Astrocyte (in vitro differentiated cells and primary cell): Measurements from ENCODE around the gene SPINK5. TPM values are rescaled to one million over a fixed set of nuclear protein-coding genes. Genes with fewer than 3 reads are reported as not detected.

ENCODE experiments used
- DNase-seq: peaks from one replicate; pipeline ENCODE4 v3.0.0-alpha.2; 2010; ENCODE audit warnings: low read depth
- FAIRE-seq: peaks from 2 replicates; lab custom pipeline; 2011; peaks lifted over from hg19 to GRCh38; lab: Jason Lieb, UNC
- H2AFZ ChIP-seq: 2 replicates; pipeline ENCODE4 v1.6.0; 2012; ENCODE audit warnings: low read depth, low read length, inconsistent platforms
- H3K27ac ChIP-seq: 2 replicates; pipeline ENCODE4 v1.5.1; 2011; ENCODE audit warnings: low read depth, low read length, inconsistent platforms
- H3K27me3 ChIP-seq: 2 replicates; pipeline ENCODE4 v1.6.0; 2011; ENCODE audit warnings: low read length, inconsistent platforms; ENCODE audit not compliant: insufficient read depth
- H3K36me3 ChIP-seq: 2 replicates; pipeline ENCODE4 v1.5.1; 2011; ENCODE audit warnings: low read length, inconsistent platforms; ENCODE audit not compliant: insufficient read depth
- H3K4me1 ChIP-seq: 2 replicates; pipeline ENCODE4 v1.5.1; 2011; ENCODE audit warnings: low read length, inconsistent platforms; ENCODE audit not compliant: insufficient read depth
- H3K4me2 ChIP-seq: 2 replicates; pipeline ENCODE4 v1.6.0; 2012; ENCODE audit warnings: low read length, inconsistent platforms
- H3K4me3 ChIP-seq: 2 replicates; pipeline ENCODE4 v1.5.1; 2011; ENCODE audit warnings: low read depth, mild to moderate bottlenecking, low read length, inconsistent platforms; ENCODE audit not compliant: insufficient read depth
- H3K79me2 ChIP-seq: 2 replicates; pipeline ENCODE4 v1.6.0; 2012; ENCODE audit warnings: mild to moderate bottlenecking, low read length, inconsistent platforms; ENCODE audit not compliant: insufficient read depth
- H3K9ac ChIP-seq: 2 replicates; pipeline ENCODE4 v1.6.0; 2012; ENCODE audit warnings: mild to moderate bottlenecking, low read length, inconsistent platforms
- H3K9me3 ChIP-seq: 2 replicates; pipeline ENCODE4 v1.5.1; 2012; ENCODE audit warnings: low read depth, mild to moderate bottlenecking, low read length, inconsistent platforms; ENCODE audit not compliant: insufficient read depth
- H4K20me1 ChIP-seq: 2 replicates; pipeline ENCODE4 v1.6.0; 2012; ENCODE audit warnings: low read length, inconsistent platforms; ENCODE audit not compliant: insufficient read depth
- H3K27ac Mint-ChIP-seq: one replicate; pipeline ENCODE4 v1.8.0; 2021; ENCODE audit warnings: mild to moderate bottlenecking, mixed read lengths; ENCODE audit not compliant: unreplicated experiment
- H3K27me3 Mint-ChIP-seq: one replicate; pipeline ENCODE4 v1.8.0; 2021; ENCODE audit warnings: low read depth, mixed read lengths; ENCODE audit not compliant: unreplicated experiment
- H3K36me3 Mint-ChIP-seq: one replicate; pipeline ENCODE4 v1.8.0; 2021; ENCODE audit warnings: low read depth, mixed read lengths; ENCODE audit not compliant: unreplicated experiment
- H3K4me1 Mint-ChIP-seq: one replicate; pipeline ENCODE4 v1.8.0; 2021; ENCODE audit warnings: low read depth, mixed read lengths; ENCODE audit not compliant: unreplicated experiment
- H3K4me3 Mint-ChIP-seq: one replicate; pipeline ENCODE4 v1.8.0; 2021; ENCODE audit warnings: mild to moderate bottlenecking, moderate library complexity, mixed read lengths; ENCODE audit not compliant: unreplicated experiment
- H3K9me3 Mint-ChIP-seq: one replicate; pipeline ENCODE4 v1.8.0; 2021; ENCODE audit warnings: mild to moderate bottlenecking, mixed read lengths; ENCODE audit not compliant: unreplicated experiment
- CTCF ChIP-seq: IDR thresholded peaks from 2 replicates; pipeline ENCODE4 v1.5.1; 2011; ENCODE audit warnings: low read depth, mild to moderate bottlenecking, inconsistent platforms, low read length, moderate library complexity; ENCODE audit not compliant: insufficient read depth
- EZH2 ChIP-seq: IDR thresholded peaks from 2 replicates; pipeline ENCODE4 v1.6.1; 2012; ENCODE audit warnings: mild to moderate bottlenecking, low read length, inconsistent platforms; ENCODE audit not compliant: insufficient read depth
- total RNA-seq: library from RNA; stranded (reverse); gene quantifications from 2 replicates; pipeline ENCODE4 v1.2.1, GENCODE V29; 2021

SPINK5 gene
- total RNA-seq, 1 donor from 2014 or later: 1.3 TPM

DNA sequence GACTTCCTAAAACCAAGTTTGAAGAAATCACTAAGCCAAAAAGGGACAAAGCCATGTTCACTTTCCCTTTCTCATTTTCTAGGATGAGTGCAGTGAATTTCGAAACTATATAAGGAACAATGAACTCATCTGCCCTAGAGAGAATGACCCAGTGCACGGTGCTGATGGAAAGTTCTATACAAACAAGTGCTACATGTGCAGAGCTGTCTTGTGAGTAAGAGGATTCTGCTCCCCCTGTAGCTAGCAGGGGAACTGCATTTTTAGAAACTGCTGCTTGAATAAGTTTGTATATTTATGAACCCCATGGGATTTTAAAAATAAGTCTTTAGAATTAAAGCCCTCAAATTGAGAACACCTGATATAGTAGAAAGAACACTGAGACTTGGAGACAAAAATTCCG, 61.9 kb downstream of the SPINK5 start:
- no peak overlapping the region for H3K4me3 Mint-ChIP-seq
- no peak overlapping the region for H3K9ac ChIP-seq
- no peaks in the 10 kb centered on the region for H3K79me2 ChIP-seq
- H3K27me3 Mint-ChIP-seq: no peaks in the 10 kb centered on the region
- no peaks in the 10 kb centered on the region for H3K4me1 Mint-ChIP-seq
- FAIRE-seq: no peak
- H3K36me3 Mint-ChIP-seq: no peaks in the 10 kb centered on the region
- H3K9me3 ChIP-seq: no peaks in the 10 kb centered on the region
- TF ChIP-seq CTCF (peak; percentile 8), EZH2 (no peak)
- no peak for DNase-seq
- H2AFZ ChIP-seq: no peak overlapping the region
- H3K4me3 ChIP-seq: no peak overlapping the region
- no peak overlapping the region for H3K27ac ChIP-seq
- H3K27me3 ChIP-seq: no peaks in the 10 kb centered on the region
- no peaks in the 10 kb centered on the region for H3K9me3 Mint-ChIP-seq
- no peaks in the 10 kb centered on the region for H3K4me1 ChIP-seq
- H3K36me3 ChIP-seq: no peaks in the 10 kb centered on the region
- H3K4me2 ChIP-seq: no peak overlapping the region
- H3K27ac Mint-ChIP-seq: no peak overlapping the region
- no peaks in the 10 kb centered on the region for H4K20me1 ChIP-seq

DNA sequence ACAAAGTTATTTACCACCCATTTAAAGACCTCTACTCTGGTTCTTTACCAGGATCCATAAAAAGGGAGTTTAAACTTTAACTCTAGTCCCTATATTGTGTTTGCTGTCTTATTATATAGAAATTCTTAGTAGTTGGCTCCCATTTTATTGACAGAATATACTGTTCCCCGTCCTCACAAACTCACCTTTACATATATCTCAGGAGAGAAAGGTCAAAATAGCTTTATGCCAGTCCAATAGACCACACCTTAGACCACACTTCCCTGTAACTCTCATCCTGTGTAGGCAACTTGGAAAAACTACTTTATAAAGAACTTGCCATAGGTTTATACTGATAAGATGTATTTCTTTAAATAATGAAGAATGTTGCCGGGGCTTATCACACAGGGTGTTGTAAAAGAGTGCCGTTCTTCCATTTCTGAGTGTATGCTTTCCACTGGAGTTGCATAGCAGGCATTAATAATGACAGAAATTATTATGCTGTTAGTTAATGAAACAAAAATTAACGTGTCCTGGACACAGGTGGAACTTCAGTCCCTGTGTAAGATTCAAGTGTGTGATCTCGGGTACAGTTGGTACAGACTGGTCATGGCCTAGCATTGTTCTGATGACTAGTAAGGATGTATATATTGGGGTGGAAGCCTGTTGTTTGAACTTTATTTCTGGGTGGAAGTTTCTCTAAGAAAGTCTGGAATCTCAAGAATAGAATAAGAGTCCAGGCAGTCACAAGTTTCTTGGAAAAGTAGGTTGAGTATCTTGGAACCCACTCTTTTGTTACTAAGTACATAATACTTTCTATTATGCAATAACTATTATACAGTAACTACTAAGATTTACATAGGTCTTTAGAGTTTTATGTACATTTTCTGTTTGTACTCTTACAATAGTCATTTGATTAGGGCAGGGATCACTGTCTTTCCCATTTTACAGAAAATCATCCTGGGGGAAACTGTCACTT, 71.6 kb downstream of the SPINK5 start:
- TF ChIP-seq CTCF: no peak
- no peak for TF ChIP-seq EZH2
- no peaks in the 10 kb centered on the region for H3K36me3 ChIP-seq
- H3K4me1 Mint-ChIP-seq: no peaks in the 10 kb centered on the region
- no peaks in the 10 kb centered on the region for H3K9me3 Mint-ChIP-seq
- no peak overlapping the region for H3K9ac ChIP-seq
- FAIRE-seq (no peak), DNase-seq (no peak)
- H3K36me3 Mint-ChIP-seq: no peaks in the 10 kb centered on the region
- no peak overlapping the region for H3K27ac ChIP-seq
- H2AFZ ChIP-seq: no peak overlapping the region
- no peak overlapping the region for H3K4me3 Mint-ChIP-seq
- H3K4me2 ChIP-seq: no peak overlapping the region
- H3K27me3 Mint-ChIP-seq: no peaks in the 10 kb centered on the region
- no peaks in the 10 kb centered on the region for H3K4me1 ChIP-seq
- H3K79me2 ChIP-seq: no peaks in the 10 kb centered on the region
- no peak overlapping the region for H3K4me3 ChIP-seq
- H4K20me1 ChIP-seq: no peaks in the 10 kb centered on the region
- no peak overlapping the region for H3K27ac Mint-ChIP-seq
- H3K27me3 ChIP-seq: no peaks in the 10 kb centered on the region
- no peaks in the 10 kb centered on the region for H3K9me3 ChIP-seq

DNA sequence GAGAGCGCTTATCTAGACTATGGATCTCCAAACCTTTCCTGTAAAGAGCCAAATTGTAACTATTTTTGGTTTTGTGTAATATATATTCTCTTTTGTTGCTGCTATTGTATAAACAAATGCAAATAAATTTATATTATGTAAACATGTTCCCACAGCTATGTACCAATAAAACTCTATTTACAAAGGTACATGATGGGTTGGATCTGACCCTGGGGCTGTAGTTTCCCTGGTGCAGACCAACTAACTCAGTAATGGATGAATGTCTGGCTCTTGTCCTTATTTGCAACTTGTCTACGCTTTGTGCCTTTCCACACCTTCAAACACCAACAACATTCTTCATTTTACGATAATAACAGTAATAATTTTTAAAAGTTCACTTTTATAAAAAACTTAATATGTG, 77.1 kb downstream of the SPINK5 start:
- no peak overlapping the region for H3K27ac ChIP-seq
- H2AFZ ChIP-seq: no peak overlapping the region
- Mint-ChIP-seq H3K4me3 (no peak overlapping the region), H3K9me3 (no peaks in the 10 kb centered on the region), H3K36me3 (no peaks in the 10 kb centered on the region), H3K27me3 (no peaks in the 10 kb centered on the region), H3K4me1 (peaks cover 3% of the 10 kb centered on the region), H3K27ac (no peak overlapping the region)
- H3K9ac ChIP-seq: no peak overlapping the region
- TF ChIP-seq CTCF (no peak), EZH2 (no peak)
- no peak overlapping the region for H3K4me2 ChIP-seq
- no peaks in the 10 kb centered on the region for H3K36me3 ChIP-seq
- DNase-seq: no peak
- no peaks in the 10 kb centered on the region for H3K27me3 ChIP-seq
- no peaks in the 10 kb centered on the region for H3K9me3 ChIP-seq
- H3K4me1 ChIP-seq: no peaks in the 10 kb centered on the region
- no peak for FAIRE-seq
- H3K4me3 ChIP-seq: no peak overlapping the region
- no peaks in the 10 kb centered on the region for H4K20me1 ChIP-seq
- H3K79me2 ChIP-seq: no peaks in the 10 kb centered on the region
